ENCODE measurements around the gene KLHL1.

DNA sequence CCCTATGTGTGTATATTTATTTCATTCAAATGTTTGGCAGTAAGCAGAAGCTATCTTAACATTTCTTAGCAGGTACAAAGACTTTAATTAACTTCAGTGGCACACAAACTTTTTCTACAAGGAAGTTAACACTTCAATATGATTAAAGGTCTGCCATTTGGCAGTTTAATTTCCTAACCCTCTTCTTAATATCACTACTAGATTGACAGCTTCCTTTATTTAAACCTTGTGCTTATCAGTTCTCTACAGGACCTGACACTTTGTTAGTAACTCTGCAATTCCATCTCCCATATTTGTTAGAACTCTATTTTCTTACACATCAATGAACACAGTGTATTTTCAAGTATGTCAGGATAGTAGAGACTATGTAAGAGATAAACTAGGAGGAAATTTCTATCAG, 153.0 kb downstream of the KLHL1 start:
- TF ChIP-seq, protein P1, sequence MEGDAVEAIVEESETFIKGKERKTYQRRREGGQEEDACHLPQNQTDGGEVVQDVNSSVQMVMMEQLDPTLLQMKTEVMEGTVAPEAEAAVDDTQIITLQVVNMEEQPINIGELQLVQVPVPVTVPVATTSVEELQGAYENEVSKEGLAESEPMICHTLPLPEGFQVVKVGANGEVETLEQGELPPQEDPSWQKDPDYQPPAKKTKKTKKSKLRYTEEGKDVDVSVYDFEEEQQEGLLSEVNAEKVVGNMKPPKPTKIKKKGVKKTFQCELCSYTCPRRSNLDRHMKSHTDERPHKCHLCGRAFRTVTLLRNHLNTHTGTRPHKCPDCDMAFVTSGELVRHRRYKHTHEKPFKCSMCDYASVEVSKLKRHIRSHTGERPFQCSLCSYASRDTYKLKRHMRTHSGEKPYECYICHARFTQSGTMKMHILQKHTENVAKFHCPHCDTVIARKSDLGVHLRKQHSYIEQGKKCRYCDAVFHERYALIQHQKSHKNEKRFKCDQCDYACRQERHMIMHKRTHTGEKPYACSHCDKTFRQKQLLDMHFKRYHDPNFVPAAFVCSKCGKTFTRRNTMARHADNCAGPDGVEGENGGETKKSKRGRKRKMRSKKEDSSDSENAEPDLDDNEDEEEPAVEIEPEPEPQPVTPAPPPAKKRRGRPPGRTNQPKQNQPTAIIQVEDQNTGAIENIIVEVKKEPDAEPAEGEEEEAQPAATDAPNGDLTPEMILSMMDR (IDR thresholded peaks at IDR 0.05): no peak
- no peak for TF ChIP-seq EZH2phosphoT487 (IDR thresholded peaks at IDR 0.05)
- no peak for TF ChIP-seq EZH2 (IDR thresholded peaks at IDR 0.05)

All from neural progenitor cell (in vitro differentiated cells).